Measurements from ENCODE around the gene MAGEA4.
"Not testable (repeated sequence)": the region's sequence is repeated elsewhere in the genome, so short reads cannot be mapped to it uniquely, and the experiment has no call there.

Gene MAGEA4

GRCh38 chrX:151918736-151919135, 6.0 kb downstream of the MAGEA4 start:
- H3K36me3 Mint-ChIP-seq, H3K4me1 Mint-ChIP-seq, H3K27me3 Mint-ChIP-seq, H3K9me3 Mint-ChIP-seq, H3K27ac Mint-ChIP-seq, H3K4me3 Mint-ChIP-seq, DNase-seq, CTCF ChIA-PET: not testable (repeated sequence)

GRCh38 chrX:151919610-151920009, 6.9 kb downstream of the MAGEA4 start:
- CTCF ChIA-PET: no interaction called here
- no peaks in the 10 kb centered on the region for H3K27me3 Mint-ChIP-seq
- DNase-seq: no peak
- H3K36me3 Mint-ChIP-seq: no peaks in the 10 kb centered on the region
- no peaks in the 10 kb centered on the region for H3K4me1 Mint-ChIP-seq
- H3K4me3 Mint-ChIP-seq: no peak overlapping the region
- no peaks in the 10 kb centered on the region for H3K9me3 Mint-ChIP-seq
- no peak overlapping the region for H3K27ac Mint-ChIP-seq

GRCh38 chrX:151920101-151920500, 7.4 kb downstream of the MAGEA4 start:
- no peaks in the 10 kb centered on the region for H3K9me3 Mint-ChIP-seq
- H3K4me1 Mint-ChIP-seq: no peaks in the 10 kb centered on the region
- CTCF ChIA-PET: no interaction called here
- H3K27ac Mint-ChIP-seq: no peak overlapping the region
- no peaks in the 10 kb centered on the region for H3K36me3 Mint-ChIP-seq
- DNase-seq: no peak
- H3K27me3 Mint-ChIP-seq: no peaks in the 10 kb centered on the region
- H3K4me3 Mint-ChIP-seq: no peak overlapping the region

GRCh38 chrX:151920530-151920929, 7.8 kb downstream of the MAGEA4 start:
- Mint-ChIP-seq H3K36me3 (no peaks in the 10 kb centered on the region), H3K4me1 (no peaks in the 10 kb centered on the region), H3K4me3 (no peak overlapping the region), H3K27ac (no peak overlapping the region), H3K27me3 (no peaks in the 10 kb centered on the region), H3K9me3 (no peaks in the 10 kb centered on the region)
- CTCF ChIA-PET: no interaction called here
- no peak for DNase-seq

- no peaks in the 10 kb centered on the region for H3K4me1 Mint-ChIP-seq
- no peak overlapping the region for H3K4me3 Mint-ChIP-seq
- H3K36me3 Mint-ChIP-seq: no peaks in the 10 kb centered on the region
- DNase-seq: no peak
- no peaks in the 10 kb centered on the region for H3K27me3 Mint-ChIP-seq
- no peaks in the 10 kb centered on the region for H3K9me3 Mint-ChIP-seq
- CTCF ChIA-PET: no interaction called here
- no peak overlapping the region for H3K27ac Mint-ChIP-seq
Measured at GRCh38 chrX:151921292-151921691, 8.6 kb downstream of the MAGEA4 start.

GRCh38 chrX:151921866-151922265, 9.2 kb downstream of the MAGEA4 start:
- Mint-ChIP-seq H3K4me1 (no peaks in the 10 kb centered on the region), H3K27me3 (no peaks in the 10 kb centered on the region), H3K9me3 (no peaks in the 10 kb centered on the region), H3K4me3 (no peak overlapping the region), H3K36me3 (no peaks in the 10 kb centered on the region), H3K27ac (no peak overlapping the region)
- DNase-seq: no peak
- CTCF ChIA-PET: no interaction called here

GRCh38 chrX:151922692-151923091, 10.0 kb downstream of the MAGEA4 start:
- no peak for DNase-seq
- Mint-ChIP-seq H3K4me3 (no peak overlapping the region), H3K4me1 (no peaks in the 10 kb centered on the region), H3K9me3 (no peaks in the 10 kb centered on the region), H3K36me3 (no peaks in the 10 kb centered on the region), H3K27me3 (no peaks in the 10 kb centered on the region), H3K27ac (no peak overlapping the region)
- CTCF ChIA-PET: no interaction called here

GRCh38 chrX:151923648-151924047, 11.0 kb downstream of the MAGEA4 start:
- no peak overlapping the region for H3K27ac Mint-ChIP-seq
- no peak overlapping the region for H3K4me3 Mint-ChIP-seq
- H3K4me1 Mint-ChIP-seq: no peaks in the 10 kb centered on the region
- H3K9me3 Mint-ChIP-seq: no peaks in the 10 kb centered on the region
- H3K36me3 Mint-ChIP-seq: no peaks in the 10 kb centered on the region
- H3K27me3 Mint-ChIP-seq: no peaks in the 10 kb centered on the region
- no peak for DNase-seq
- CTCF ChIA-PET: no interaction called here

GRCh38 chrX:151929126-151929525, 16.4 kb downstream of the MAGEA4 start:
- Mint-ChIP-seq H3K4me3 (no peak overlapping the region), H3K36me3 (no peaks in the 10 kb centered on the region), H3K27ac (no peak overlapping the region), H3K4me1 (no peaks in the 10 kb centered on the region), H3K27me3 (no peaks in the 10 kb centered on the region), H3K9me3 (no peaks in the 10 kb centered on the region)
- CTCF ChIA-PET: no interaction called here
- no peak for DNase-seq

- Mint-ChIP-seq H3K4me1 (no peaks in the 10 kb centered on the region), H3K36me3 (no peaks in the 10 kb centered on the region), H3K9me3 (no peaks in the 10 kb centered on the region), H3K4me3 (no peak overlapping the region), H3K27me3 (no peaks in the 10 kb centered on the region), H3K27ac (no peak overlapping the region)
- CTCF ChIA-PET: no interaction called here
- no peak for DNase-seq
Measured at GRCh38 chrX:151935358-151935757, 22.7 kb downstream of the MAGEA4 start.

- Mint-ChIP-seq H3K27ac (no peak overlapping the region), H3K4me3 (no peak overlapping the region), H3K36me3 (no peaks in the 10 kb centered on the region), H3K9me3 (no peaks in the 10 kb centered on the region), H3K27me3 (no peaks in the 10 kb centered on the region), H3K4me1 (no peaks in the 10 kb centered on the region)
- no peak for DNase-seq
- CTCF ChIA-PET: no interaction called here
Measured at GRCh38 chrX:151938172-151938571, 25.5 kb downstream of the MAGEA4 start.

GRCh38 chrX:151954730-151955129, 42.0 kb downstream of the MAGEA4 start:
- CTCF ChIA-PET: no interaction called here
- Mint-ChIP-seq H3K9me3 (peaks cover 2% of the 10 kb centered on the region), H3K36me3 (no peaks in the 10 kb centered on the region), H3K27me3 (no peaks in the 10 kb centered on the region), H3K27ac (no peak overlapping the region), H3K4me1 (no peaks in the 10 kb centered on the region), H3K4me3 (no peak overlapping the region)
- no peak for DNase-seq

- Mint-ChIP-seq H3K36me3 (no peaks in the 10 kb centered on the region), H3K27me3 (no peaks in the 10 kb centered on the region), H3K9me3 (peaks cover 2% of the 10 kb centered on the region), H3K4me1 (no peaks in the 10 kb centered on the region), H3K27ac (no peak overlapping the region), H3K4me3 (no peak overlapping the region)
- CTCF ChIA-PET: no interaction called here
- DNase-seq: no peak
Measured at GRCh38 chrX:151958101-151958500, 45.4 kb downstream of the MAGEA4 start.

GRCh38 chrX:151962034-151962433, 49.3 kb downstream of the MAGEA4 start:
- no peaks in the 10 kb centered on the region for H3K4me1 Mint-ChIP-seq
- H3K4me3 Mint-ChIP-seq: no peak overlapping the region
- H3K9me3 Mint-ChIP-seq: no peaks in the 10 kb centered on the region
- no peaks in the 10 kb centered on the region for H3K27me3 Mint-ChIP-seq
- CTCF ChIA-PET: no interaction called here
- H3K36me3 Mint-ChIP-seq: no peaks in the 10 kb centered on the region
- no peak for DNase-seq
- H3K27ac Mint-ChIP-seq: no peak overlapping the region

GRCh38 chrX:151966236-151966635, 53.5 kb downstream of the MAGEA4 start:
- Mint-ChIP-seq H3K4me1 (no peaks in the 10 kb centered on the region), H3K9me3 (no peaks in the 10 kb centered on the region), H3K36me3 (no peaks in the 10 kb centered on the region), H3K27ac (no peak overlapping the region), H3K4me3 (no peak overlapping the region), H3K27me3 (no peaks in the 10 kb centered on the region)
- CTCF ChIA-PET: no interaction called here
- no peak for DNase-seq

GRCh38 chrX:151970027-151970426, 57.3 kb downstream of the MAGEA4 start:
- no peak overlapping the region for H3K4me3 Mint-ChIP-seq
- peaks cover 18% of the 10 kb centered on the region for H3K27me3 Mint-ChIP-seq
- H3K36me3 Mint-ChIP-seq: no peaks in the 10 kb centered on the region
- H3K27ac Mint-ChIP-seq: no peak overlapping the region
- CTCF ChIA-PET: no interaction called here
- no peaks in the 10 kb centered on the region for H3K4me1 Mint-ChIP-seq
- H3K9me3 Mint-ChIP-seq: no peaks in the 10 kb centered on the region
- DNase-seq: no peak

Measured in activated naive CD4-positive, alpha-beta T cell treated with anti-CD3 and anti-CD28 coated beads, Interleukin-2, amount 10 ng/mL, durations not matched to agents 7 days and 5 days (primary cell).